Pancreas (tissue), 10 donors: Measurements from ENCODE around the gene ARFGEF3. TPM values are rescaled to one million over a fixed set of nuclear protein-coding genes. Genes with fewer than 3 reads are reported as not detected.

Experiments
- ATAC-seq, 4 donors: fragments of 200-7000 bp; cut with Tn5 transposase; one replicate each; pipeline versions ENCODE4 v1.8.0 to v1.9.1; 2020; ENCODE audit warnings: mild to moderate bottlenecking in 4 of 4, moderate library complexity in 4 of 4
- DNase-seq, 6 donors: peaks; one replicate each; pipeline ENCODE4 v3.0.0-alpha.2; 2020
- FAIRE-seq: peaks from 2 replicates; lab custom pipeline; 2012; peaks lifted over from hg19 to GRCh38; lab: Jason Lieb, UNC
- H3K27ac ChIP-seq, 4 donors: fragments of 200-600 bp; sonication (generic); 1 replicate in 3 of 4; 2 replicates in 1 of 4; pipeline versions ENCODE4 v1.5.0 to v1.8.0; 2020
- H3K27me3 ChIP-seq, 4 donors: fragments of 200-600 bp; one replicate each; pipeline ENCODE4 v1.8.0; 2021
- H3K36me3 ChIP-seq, 3 donors: fragments of 200-600 bp; sonication (generic) in 1 of 3; one replicate each; pipeline versions ENCODE4 v1.5.0 to v1.8.0; 2020 to 2021
- H3K4me1 ChIP-seq, 3 donors: fragments of 200-600 bp; one replicate each; pipeline ENCODE4 v1.8.0; 2021
- H3K4me3 ChIP-seq, 4 donors: fragments of 200-600 bp; sonication (generic) in 2 of 4; one replicate each; pipeline versions ENCODE4 v1.5.0 to v1.8.0; 2020 to 2021
- H3K9me3 ChIP-seq, 4 donors: fragments of 200-600 bp; one replicate each; pipeline ENCODE4 v1.8.0; 2021
- CTCF ChIP-seq, 4 donors: fragments of 200-600 bp; sonication (generic) in 3 of 4; IDR thresholded peaks; one replicate each; pipeline versions ENCODE4 v1.5.0 to v1.8.0; 2021; ENCODE audit warnings: antibody characterized with exemption in 4 of 4
- WGBS, 2 donors: extraction: QIAGEN DNeasy Blood & Tissue Kit; methylation state at CpG; one replicate each; pipeline ENCODE4 v1.1.7; 2013; 5-methylcytosine and 5-hydroxymethylcytosine counted together
- intact Hi-C, 3 donors: fragments of 100-400 bp; cut with DNase I; formaldehyde crosslinking; loops; one replicate each; pipeline versions ENCODE4 v1.11.1 to v1.14.2; 2022
- polyA plus RNA-seq, 2 donors: library from polyadenylated mRNA; stranded (reverse); fragments of 200-250 nt; gene quantifications; one replicate each; pipeline ENCODE4 v1.2.3, GENCODE V29; 2013
- total RNA-seq, 6 donors: library from RNA; stranded (reverse); fragmentation: NEBNext Ultra II Directional in 4 of 6; extraction: Animal tissue kit (Norgen Biotek cat#: 25700) in 4 of 6; gene quantifications; one replicate each; pipeline versions ENCODE4 v1.2.1 to v1.2.4, GENCODE V29; 2021 to 2023
- donor health status: healthy with polysubstance abuse.
- donor health status: DM: no; HTN: no; CAD: no; lungs with moderate emphysema.
- donor health status: DM: no; HTN: no; CAD: no.
- donor health status: control.
- donor health status: control.
- donor health status: Bipolar disorder and iron deficiency.
- donor health status: DM: yes; HTN: yes; CAD: no.
- donor health status: DM: no; HTN: no; CAD: no.
- donor health status: DM: no; HTN: no; CAD: no.
- donor health status: DM: yes; HTN: yes; CAD: no.

Gene ARFGEF3
- total and polyA plus RNA-seq, 8 donors, result 4.8 to 19.0 (median 15.7) TPM

GRCh38 chr6:138188278-138188941 lies 26.7 kb downstream of the ARFGEF3 start:
- peak in 3 of 4 donors; percentile 47 to 70 (median 65) for ATAC-seq
- WGBS, 2 donors, result 14 to 16% methylated on average over 5 of the region's 5 CpGs
- FAIRE-seq, result no peak
- Histone ChIP-seq H3K27me3 (no peaks in the 10 kb centered on the region), H3K9me3 (no peaks in the 10 kb centered on the region), H3K27ac (no peak overlapping the region), H3K4me1 (peaks cover 0 to 11% (median 10%) of the 10 kb centered on the region in 3 donors), H3K36me3 (no peaks in the 10 kb centered on the region), H3K4me3 (no peak overlapping the region)
- intact Hi-C loops, result no loop called here
- TF ChIP-seq CTCF (IDR thresholded peaks at IDR 0.05), result no peak
- no peak for DNase-seq

- FAIRE-seq, result no peak
- Histone ChIP-seq H3K27me3 (no peaks in the 10 kb centered on the region), H3K27ac (peak overlapping the region in 1 of 4 donors; percentile 25), H3K4me3 (no peak overlapping the region), H3K9me3 (no peaks in the 10 kb centered on the region), H3K4me1 (no peaks in the 10 kb centered on the region), H3K36me3 (no peaks in the 10 kb centered on the region)
- peak; percentile 78 to 88 (median 84) for ATAC-seq
- no peak for TF ChIP-seq CTCF (IDR thresholded peaks at IDR 0.05)
- intact Hi-C loops, result no loop called here
- WGBS, 2 donors, result 26 to 36% methylated on average over 4 of the region's 4 CpGs
- peak in 5 of 6 donors; percentile 38 to 64 (median 52) for DNase-seq
These were observed 32.5 kb downstream of the ARFGEF3 start for GRCh38 chr6:138194287-138194686.

GRCh38 chr6:138196122-138196738 lies 34.5 kb downstream of the ARFGEF3 start:
- TF ChIP-seq CTCF (IDR thresholded peaks at IDR 0.05), result no peak
- Histone ChIP-seq H3K4me1 (no peaks in the 10 kb centered on the region), H3K4me3 (no peak overlapping the region), H3K27me3 (no peaks in the 10 kb centered on the region), H3K27ac (no peak overlapping the region), H3K36me3 (no peaks in the 10 kb centered on the region), H3K9me3 (no peaks in the 10 kb centered on the region)
- 87 to 91% methylated on average over 3 of the region's 3 CpGs for WGBS, 2 donors
- ATAC-seq (no peak), DNase-seq (no peak), FAIRE-seq (no peak)
- intact Hi-C loops, result no loop called here

- no peak overlapping the region for H3K27ac ChIP-seq
- 96 to 97% methylated on average over 7 of the region's 7 CpGs for WGBS, 2 donors
- H3K9me3 ChIP-seq, result no peaks in the 10 kb centered on the region
- no peaks in the 10 kb centered on the region for H3K27me3 ChIP-seq
- no peaks in the 10 kb centered on the region for H3K36me3 ChIP-seq
- DNase-seq, result no peak
- H3K4me3 ChIP-seq, result no peak overlapping the region
- no peaks in the 10 kb centered on the region for H3K4me1 ChIP-seq
- FAIRE-seq, result no peak
- no peak for TF ChIP-seq CTCF (IDR thresholded peaks at IDR 0.05)
- intact Hi-C loops, result no loop called here
- no peak for ATAC-seq
These were observed 35.8 kb downstream of the ARFGEF3 start for GRCh38 chr6:138197570-138197969.
